A549 treated with Hydrocortisone at 1 μM for 4 hours (cell line): Measurements from ENCODE around the gene NXF1. TPM values are rescaled to one million over a fixed set of nuclear protein-coding genes. Genes with fewer than 3 reads are reported as not detected.

Experiments
- total RNA-seq: library from RNA; stranded (reverse); fragments of 200-300 nt; extraction: Qiagen RNA extraction; gene quantifications from 5 replicates; pipeline ENCODE4 v1.2.3, GENCODE V29; 2022

The NXF1 gene
- total RNA-seq, result 47.7 to 51.9 TPM (median 49.5 TPM) in 5 replicates

DNA sequence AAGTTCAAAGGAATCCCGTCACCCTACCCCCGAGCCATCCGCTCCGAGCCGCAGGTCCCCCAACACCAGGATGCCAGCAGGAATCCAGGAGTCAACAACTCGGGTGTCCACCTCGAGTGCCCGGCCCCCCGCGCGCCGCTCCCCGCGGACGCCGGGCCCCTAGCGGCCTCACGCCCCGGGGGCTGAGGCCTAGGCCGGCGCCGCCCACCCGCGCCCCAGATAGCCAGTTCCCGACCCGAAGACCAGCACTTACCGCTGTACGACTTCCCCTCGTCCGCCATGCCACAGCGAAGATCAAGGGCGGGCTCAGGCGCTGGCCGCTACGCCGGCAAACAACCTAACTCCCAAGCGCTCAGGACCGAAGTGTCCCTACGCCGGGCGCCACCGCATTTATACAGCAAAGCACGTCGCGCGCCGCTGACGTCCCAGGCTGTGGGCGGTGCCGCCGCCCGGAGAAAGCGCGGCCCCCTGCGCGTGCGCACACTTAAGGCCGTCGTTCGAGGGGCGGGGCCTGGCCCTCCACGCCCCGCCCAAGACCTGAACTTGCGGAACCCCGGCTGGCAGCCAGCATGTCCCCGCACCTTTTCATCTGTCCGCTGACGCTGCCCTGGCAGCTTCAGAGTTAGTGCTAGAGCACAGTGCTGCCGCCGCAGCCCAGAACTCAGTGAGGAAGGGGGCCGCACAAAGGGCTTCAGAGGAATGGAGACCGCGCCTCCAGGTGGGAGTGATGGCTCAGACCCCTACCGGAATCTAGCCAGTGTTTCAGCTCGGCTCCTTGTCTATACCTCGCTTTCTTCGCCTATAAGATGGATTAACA is at the start of gene NXF1:
TSS of gene NXF1 (minus strand) at position 365 of the 817 bp plus-strand sequence. CDS start at position 281, 84 bp downstream.

DNA sequence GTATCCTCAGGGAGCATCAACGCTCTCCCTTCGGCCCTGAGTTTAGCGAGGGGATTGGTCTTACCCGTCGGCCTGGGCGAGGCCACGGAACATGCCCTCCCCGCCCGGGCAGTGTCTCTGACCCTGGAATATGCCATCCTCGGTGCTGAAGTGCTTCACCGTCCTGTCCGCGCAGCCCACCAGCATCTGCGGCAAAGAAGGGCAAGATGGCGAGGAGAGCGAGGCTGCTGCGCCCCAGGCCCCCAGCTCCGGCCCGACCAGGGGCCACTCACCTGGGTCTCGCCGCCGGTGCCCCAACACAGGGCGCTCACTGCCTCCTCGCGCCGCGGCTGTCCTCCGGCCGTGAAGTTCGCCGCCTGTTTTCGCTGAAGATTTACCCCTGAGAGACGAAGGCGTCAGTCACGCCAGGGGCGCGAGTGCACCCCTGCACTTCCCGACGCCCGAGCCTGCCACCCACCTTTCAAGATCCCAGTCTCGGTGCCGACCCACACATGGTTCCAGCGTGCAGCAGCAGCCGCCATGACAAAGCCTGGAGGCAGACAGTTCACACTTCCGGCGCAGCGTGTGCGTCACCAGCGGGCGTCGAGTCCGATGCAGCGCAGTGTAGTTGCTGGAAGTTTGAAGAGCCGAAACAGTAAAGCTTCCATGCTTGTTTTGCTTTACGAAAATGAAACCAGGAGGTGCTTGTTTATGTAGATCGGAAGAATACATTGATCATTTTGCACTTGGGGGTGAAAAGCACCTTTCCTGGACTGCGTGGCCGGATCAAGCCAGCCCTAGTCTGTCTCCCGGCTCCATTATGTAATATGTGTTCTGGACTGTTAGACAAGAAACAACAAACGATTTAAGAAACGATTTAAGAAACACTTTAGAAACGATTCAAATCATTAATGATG is 34.1 kb upstream of the NXF1 start, which contains the start of gene WDR74:
TSS of gene WDR74 (minus strand) at position 541 of the 896 bp plus-strand sequence. CDS start at position 521, 20 bp downstream.

DNA sequence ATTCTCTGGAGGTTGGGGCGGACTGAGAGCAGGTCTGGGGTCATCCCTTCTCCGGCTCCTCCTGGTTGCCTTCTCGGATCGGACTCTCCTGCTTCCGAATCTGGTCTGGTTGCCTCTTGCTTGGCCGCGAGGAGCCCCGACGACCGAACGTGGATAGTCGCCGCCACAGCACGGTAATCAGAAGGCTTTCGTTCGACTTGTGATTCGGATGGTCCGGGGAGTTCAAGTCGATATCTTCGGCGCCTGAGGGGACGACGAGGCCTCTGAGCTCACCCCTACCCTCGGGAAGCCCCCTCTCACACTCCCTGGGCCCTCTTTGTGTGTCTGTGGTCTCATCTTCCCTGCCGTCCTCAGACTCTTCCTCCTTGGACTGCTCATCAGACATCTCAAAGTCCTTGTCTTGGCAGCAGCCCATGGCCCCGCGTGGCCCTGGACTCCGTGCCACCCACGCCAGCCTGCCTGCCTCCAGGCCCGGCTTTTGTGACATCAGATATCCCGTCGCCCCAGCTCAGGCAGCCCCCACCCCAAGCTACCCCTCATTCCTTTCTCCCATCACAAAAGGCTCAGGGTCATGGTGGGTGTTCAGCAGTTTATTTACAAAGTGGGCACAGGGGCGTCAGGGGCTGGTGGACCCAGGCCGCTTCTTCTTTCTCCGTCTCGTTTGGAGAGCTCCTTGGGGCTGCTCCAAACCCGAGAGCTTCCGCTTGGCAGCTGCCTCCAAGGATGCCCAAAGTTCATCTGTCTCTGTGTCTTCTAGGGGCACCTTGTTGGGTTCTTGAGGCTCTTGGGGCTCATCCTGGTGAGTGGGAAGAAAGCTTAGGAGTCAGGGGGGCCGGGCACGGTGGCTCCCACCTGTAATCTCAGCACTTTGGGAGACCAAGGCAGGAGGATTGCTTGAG is 27.3 kb upstream of the NXF1 start, which contains the start of gene TEX54:
TSS of gene TEX54 (minus strand) at position 506 of the 899 bp plus-strand sequence.

DNA sequence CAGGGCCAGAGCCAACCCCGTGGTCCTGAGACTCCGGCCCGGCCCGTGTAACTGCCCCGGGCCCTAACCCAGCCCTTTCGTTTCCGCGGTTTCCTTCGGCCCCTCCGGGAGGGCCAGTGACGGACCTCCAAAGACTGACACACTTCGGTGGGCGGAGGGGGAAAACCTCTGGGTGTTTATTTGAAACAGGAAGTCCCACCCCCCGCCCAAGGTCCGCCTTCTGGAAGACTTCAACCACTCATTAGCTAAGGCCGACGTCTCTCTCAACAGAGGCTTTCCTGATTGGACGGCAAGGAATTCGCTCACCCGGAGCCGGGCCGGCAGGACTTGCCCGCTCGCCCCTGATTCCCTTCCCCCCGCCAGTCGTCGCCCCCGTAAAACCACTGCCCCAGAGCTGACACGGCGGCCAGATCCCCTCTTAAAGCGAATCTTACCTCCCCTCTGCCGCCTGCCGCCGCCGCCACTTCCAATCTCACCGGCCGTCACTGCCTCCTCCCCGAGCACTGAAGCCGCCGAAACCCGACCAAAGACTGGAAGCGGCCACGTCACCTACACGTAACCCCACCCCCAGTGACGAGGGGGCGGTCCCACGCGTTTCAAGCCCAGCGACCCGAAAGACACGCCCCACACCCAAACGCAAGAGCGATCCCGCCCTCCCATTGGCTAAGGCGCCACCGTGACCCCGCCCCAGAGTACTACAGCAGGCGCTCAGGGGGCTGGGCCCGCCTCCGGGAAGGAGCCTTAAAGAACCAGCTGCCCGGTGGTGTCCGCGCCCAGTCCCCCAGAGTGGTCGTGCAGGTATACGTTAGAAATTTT is 26.5 kb upstream of the NXF1 start, which contains the start of gene STX5:
TSS of gene STX5 (minus strand) at position 532 of the 816 bp plus-strand sequence. CDS start 808 bp downstream, outside the sequence.

DNA sequence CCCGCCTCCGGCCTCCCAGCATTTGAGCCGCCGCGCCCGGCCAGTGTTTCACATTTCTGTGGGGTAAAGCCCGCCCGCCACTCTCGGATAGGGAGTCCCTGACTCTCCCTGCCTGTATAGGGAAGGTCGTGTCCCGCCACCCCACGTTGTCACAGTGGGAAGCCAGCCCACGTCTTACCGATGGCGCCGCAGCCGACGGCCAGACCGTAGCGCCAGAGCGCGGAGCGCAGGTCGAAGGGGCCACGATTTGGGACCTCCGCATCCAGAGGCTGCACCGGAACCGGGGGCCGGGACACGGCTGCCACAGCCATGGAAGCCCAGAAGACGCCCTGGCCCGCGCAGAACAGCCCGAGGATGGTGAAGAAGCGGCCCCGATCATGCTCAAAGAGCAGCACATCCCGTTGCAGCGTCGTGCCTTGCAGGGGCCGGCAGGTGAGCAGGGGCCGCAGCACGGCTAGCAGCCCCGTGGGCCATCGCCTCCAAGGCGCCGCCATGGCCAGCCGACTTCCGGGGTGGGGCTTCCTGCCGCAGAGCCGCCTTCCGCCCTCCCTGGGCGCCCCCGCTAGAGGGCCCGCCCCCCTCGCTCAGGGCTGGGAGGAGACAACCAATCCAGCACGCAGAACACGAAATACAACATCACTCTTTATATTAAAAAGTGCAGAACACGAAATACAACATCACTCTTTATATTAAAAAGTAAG is 13.6 kb downstream of the NXF1 start, which contains the start of gene TMEM223:
TSS of gene TMEM223 (minus strand) at position 506 of the 701 bp plus-strand sequence. CDS start at position 494, 12 bp downstream.

DNA sequence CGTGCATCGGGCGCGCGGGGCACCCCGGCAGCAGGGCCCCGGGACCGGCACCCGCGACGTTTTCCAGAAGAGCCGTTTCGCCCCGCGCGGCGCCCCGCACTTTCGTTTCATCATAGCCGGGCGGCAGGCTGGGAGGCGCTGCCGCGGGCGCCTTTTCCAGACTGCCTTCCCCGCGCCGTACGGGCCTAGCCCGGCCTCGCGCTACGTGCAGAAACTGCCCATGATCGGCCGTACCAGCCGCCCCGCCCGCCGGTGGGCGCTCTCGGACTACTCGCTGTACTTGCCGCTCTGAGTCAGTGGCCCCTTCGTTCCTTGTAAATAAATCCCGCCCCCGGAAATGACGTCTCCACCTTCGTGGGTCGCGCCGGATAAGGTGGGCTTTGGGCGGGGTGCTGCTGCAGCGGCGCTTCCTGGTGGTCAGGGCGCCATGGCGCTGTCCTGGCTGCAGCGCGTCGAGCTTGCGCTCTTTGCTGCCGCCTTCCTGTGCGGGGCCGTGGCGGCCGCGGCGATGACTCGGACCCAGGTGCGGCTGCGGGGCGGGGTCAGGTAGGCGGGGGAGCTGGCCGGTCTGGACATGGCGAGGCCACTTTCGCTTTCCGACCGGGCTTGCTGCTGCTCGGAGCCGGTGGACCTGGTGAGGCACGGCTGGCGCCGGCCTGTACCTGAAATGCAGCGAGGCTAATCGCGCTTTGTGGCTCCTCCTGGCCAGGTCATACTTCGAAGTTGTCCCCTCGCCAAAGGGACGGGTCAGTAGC is 18.1 kb downstream of the NXF1 start, which contains the start of gene TMEM179B:
TSS of gene TMEM179B (plus strand) at position 398 of the 755 bp plus-strand sequence. CDS start at position 428, 30 bp downstream.

DNA sequence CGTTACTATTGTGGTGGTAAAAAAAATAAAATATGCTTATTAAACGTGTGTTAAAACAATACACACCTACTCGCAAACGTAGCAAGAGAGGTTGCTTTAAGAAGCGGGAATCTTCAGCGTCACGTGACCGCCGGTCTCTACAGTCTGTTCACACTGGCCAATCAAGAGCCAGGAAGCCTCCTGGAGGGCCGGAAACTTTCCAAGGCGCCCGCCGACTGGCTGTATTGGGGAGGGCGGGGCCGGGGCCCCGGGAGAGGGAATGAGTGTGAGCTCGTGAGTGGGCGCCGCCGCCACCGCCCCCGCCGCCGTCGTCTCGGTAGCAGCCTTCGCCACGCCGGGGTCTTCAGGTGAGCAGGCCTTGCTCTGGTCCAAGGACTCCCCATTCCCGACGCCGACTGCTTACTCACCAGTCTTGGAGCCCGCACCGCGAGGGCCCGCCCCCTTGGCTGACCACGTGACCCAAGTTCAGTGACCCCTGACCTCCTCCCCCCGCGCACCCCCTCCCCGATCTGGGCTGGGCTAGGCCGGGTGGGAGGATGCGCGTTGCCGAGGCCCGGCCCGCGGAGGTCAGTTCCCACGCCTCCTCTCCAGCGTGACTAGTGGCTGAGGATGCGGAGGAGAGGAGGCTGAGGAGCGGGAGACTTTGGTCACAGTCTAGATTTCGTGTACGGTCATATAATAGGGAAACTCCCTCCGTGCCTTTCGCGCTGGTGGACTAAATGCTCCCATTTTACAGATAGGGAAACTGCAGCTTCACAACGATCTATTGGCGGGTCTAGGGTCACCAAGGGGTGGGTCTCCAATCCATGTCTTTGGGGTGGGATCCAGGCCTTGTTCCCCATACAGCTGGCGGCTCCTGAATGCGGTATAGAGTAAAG is 33.9 kb downstream of the NXF1 start, which contains the start of gene TAF6L:
TSS of gene TAF6L (plus strand) at position 253 of the 878 bp plus-strand sequence. CDS start 4,388 bp downstream, outside the sequence.

DNA sequence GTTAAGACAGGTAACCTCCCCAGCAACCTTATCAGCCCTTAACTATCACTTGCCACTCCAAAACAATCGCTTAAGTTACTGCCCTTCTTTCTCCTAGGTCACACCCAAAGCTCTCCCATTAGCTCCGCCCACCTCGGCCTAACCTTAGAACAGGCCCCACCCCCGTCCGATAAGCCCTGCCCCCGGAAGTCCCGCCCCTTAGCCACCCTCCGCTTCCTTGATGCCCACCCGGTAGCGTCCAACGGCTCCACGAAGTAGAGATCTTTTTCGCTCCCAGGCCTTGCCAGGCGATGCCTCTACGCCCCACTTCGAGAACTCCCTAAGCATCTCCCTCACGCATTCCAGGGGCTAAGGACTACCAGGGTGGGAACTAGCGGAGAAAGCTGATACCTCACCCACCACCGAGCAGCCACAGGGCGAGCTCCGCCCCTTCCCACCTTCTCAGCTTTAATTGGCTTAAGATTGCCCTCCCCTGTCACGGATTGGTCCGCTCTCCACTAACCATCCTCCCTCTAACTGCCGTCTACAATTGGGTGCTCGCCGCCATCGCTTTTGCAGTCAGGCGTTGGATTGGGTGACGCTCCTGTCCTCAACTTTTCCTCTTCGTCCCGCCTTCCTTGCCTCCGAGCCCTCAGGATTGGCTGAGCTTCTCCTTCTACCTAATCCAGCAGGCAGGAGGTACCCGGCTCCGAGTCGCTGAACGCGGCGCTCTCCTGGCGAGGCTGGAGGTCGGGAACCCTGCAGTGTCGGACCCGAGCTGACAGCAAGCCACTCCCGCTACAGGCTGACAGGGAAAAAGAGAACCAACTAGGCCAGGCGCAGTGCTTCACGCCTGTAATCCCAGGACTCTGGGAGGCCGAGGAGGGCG is 51.3 kb downstream of the NXF1 start, which contains the start of gene ZBTB3:
TSS of gene ZBTB3 (minus strand) at position 425 of the 868 bp plus-strand sequence. CDS start 496 bp downstream, outside the sequence.

Other genes with a start within 250 kb of the NXF1 start
- gene EEF1G, start 231.5 kb downstream of the NXF1 start, total RNA-seq, result 1,875 to 2,021 TPM (median 1,992 TPM) in 5 replicates
- 15.8 to 17.4 TPM (median 16.7 TPM) in 5 replicates for gene TUT1, start 213.9 kb downstream of the NXF1 start, total RNA-seq
- 84.4 to 102 TPM (median 85.9 TPM) in 5 replicates for gene MTA2, start 203.6 kb downstream of the NXF1 start, total RNA-seq
- 19.0 to 23.2 TPM (median 21.8 TPM) in 5 replicates for gene EML3, start 192.7 kb downstream of the NXF1 start, total RNA-seq
- 3.5 to 4.7 TPM (median 4.4 TPM) in 5 replicates for gene ROM1, start 192.2 kb downstream of the NXF1 start, total RNA-seq
- 45.9 to 56.9 TPM (median 52.4 TPM) in 5 replicates for gene B3GAT3, start 183.5 kb downstream of the NXF1 start, total RNA-seq
- 243 to 305 TPM (median 258 TPM) in 5 replicates for gene GANAB, start 158.8 kb downstream of the NXF1 start, total RNA-seq
- 20.6 to 22.8 TPM (median 21.6 TPM) in 5 replicates for gene INTS5, start 152.1 kb downstream of the NXF1 start, total RNA-seq
- 115 to 147 TPM (median 128 TPM) in 5 replicates for gene C11orf98, start 140.2 kb downstream of the NXF1 start, total RNA-seq
- 8.2 to 15.6 TPM (median 12.8 TPM) in 5 replicates for gene CSKMT, start 140.1 kb downstream of the NXF1 start, total RNA-seq
- 22.5 to 36.2 TPM (median 32.9 TPM) in 5 replicates for gene UQCC3, start 133.8 kb downstream of the NXF1 start, total RNA-seq
- 3.9 to 5.5 TPM (median 5.2 TPM) in 5 replicates for gene LBHD1, start 133.2 kb downstream of the NXF1 start, total RNA-seq
- gene UBXN1, start 126.4 kb downstream of the NXF1 start, total RNA-seq, result 106 to 120 TPM (median 114 TPM) in 5 replicates
- 0.07 to 0.13 TPM (median 0.11 TPM) in 4 of 5 replicates, not detected in the other for gene LRRN4CL, start 115.9 kb downstream of the NXF1 start, total RNA-seq
- gene BSCL2, start 98.0 kb downstream of the NXF1 start, total RNA-seq, result 63.8 to 87.2 TPM (median 72.5 TPM) in 5 replicates
- gene GNG3, start 97.8 kb downstream of the NXF1 start, total RNA-seq, result not detected in 5 replicates
- 38.5 to 50.6 TPM (median 40.7 TPM) in 5 replicates for gene HNRNPUL2, start 78.0 kb downstream of the NXF1 start, total RNA-seq
- gene TTC9C, start 77.0 kb downstream of the NXF1 start, total RNA-seq, result 29.2 to 32.7 TPM (median 31.6 TPM) in 5 replicates
- 1.0 to 1.6 TPM (median 1.5 TPM) in 5 replicates for gene ZBTB3, start 51.3 kb downstream of the NXF1 start, total RNA-seq
- gene POLR2G, start 43.9 kb downstream of the NXF1 start, total RNA-seq, result 156 to 190 TPM (median 177 TPM) in 5 replicates
- gene TAF6L, start 34.0 kb downstream of the NXF1 start, total RNA-seq, result 12.6 to 15.2 TPM (median 13.6 TPM) in 5 replicates
- gene TMEM179B, start 18.0 kb downstream of the NXF1 start, total RNA-seq, result 64.4 to 93.7 TPM (median 85.8 TPM) in 5 replicates
- gene TMEM223, start 13.4 kb downstream of the NXF1 start, total RNA-seq, result 20.1 to 29.2 TPM (median 26.5 TPM) in 5 replicates
- 19.0 to 25.5 TPM (median 24.6 TPM) in 5 replicates for gene STX5, start 26.6 kb upstream of the NXF1 start, total RNA-seq
- gene TEX54, start 27.4 kb upstream of the NXF1 start, total RNA-seq, result not detected in 5 replicates
- gene WDR74, start 34.1 kb upstream of the NXF1 start, total RNA-seq, result 74.2 to 79.9 TPM (median 78.7 TPM) in 5 replicates
- 945 to 1,067 TPM (median 951 TPM) in 5 replicates for gene SLC3A2, start 75.5 kb upstream of the NXF1 start, total RNA-seq
- 0.06 to 0.13 TPM (median 0.08 TPM) in 5 replicates for gene CHRM1, start 115.9 kb upstream of the NXF1 start, total RNA-seq
- not detected in 5 replicates for gene SLC22A6, start 179.5 kb upstream of the NXF1 start, total RNA-seq
- not detected in 5 replicates for gene SLC22A8, start 210.4 kb upstream of the NXF1 start, total RNA-seq